GM19455 (cell line): Measurements from ENCODE around the gene IDUA.

Experiments
- ATAC-seq: cut with Tn5 transposase; IDR thresholded peaks from one replicate; pipeline ENCODE4 v1.9.1; 2021; ENCODE audit not compliant: unreplicated experiment

IDUA gene

DNA sequence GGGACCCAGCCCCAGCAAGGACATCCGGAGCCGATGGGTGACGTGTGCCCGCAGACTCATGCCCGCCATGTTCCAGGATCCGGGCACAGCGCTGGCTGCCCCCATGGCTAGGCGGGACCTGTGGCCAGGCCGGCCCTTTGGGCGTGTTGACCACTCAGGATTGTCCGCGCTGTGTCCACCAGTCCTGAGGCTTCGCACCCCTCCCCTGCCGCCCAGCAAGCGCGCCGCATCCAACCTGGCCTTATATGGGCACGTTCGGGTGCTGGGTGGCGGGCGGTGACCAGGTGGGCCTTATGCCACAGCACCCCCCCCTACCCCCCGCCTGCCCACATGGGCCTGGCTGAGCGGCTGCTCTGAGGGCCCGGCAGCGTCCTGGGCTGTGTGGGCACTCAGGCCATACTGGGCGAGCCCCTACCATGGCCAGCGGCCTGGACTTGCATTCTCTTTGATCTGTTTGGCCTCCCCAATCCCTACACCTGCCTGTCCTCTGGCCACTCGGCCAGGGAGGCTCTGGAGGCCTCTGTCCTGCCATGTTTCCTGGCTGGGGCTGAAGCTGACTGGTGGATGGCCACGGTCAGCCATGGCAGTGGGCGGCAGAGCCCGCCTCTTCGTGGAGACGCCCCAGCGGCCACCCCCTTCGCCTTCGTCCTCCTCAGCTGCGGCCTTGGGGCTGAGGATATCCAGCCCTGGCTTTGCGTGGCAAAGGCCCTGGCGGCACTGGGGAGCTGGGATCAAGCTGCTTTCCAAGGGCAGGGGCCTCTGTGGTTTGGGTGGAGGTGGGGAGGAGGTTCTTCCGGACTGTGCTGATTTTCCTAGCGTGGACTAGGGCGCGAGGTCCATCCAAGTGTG lies 26.6 kb downstream of the IDUA start:
- no peak for ATAC-seq

DNA sequence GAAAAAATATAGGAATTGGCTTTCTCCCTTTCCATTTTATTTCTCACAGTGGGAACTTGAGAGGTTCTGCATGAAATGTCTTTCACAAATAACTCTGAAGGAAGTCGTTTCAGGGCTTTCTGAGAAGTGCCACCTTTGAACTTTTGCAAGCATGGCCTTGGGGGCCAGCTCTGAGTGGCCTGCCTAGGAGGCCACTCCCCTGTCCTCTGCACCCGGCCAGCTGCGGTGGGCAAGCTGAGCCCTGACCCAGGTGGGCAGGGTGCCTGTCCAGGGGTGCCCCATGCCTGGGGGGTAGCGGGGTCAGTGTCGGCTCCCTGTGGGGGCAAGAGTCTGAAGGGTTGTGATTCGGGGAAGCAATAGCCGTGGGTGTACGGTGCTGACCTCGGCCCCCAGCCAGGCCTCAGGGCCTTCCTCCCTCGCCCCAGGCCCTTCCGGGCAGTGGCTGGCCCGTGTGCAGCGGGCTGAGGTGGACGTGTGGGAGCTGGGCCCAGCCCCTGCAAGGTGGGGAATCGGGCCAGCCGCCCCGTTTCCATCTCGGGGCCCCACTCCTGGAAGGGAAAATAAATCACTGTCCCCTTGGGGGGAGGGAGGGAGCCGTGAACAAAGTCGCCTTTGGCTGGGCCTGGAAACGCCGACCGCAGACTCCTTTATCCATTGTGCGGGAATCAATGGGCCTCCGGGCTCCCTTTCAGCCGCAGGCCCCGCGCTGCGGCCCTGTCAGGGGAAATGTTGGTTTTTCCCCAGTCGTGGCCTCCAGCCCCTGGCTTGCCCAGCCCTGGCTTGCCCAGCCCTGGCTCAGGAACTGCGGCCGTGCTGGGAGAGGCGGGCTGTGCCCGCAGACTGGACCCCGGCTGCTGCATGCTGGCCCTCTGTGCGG lies 27.7 kb downstream of the IDUA start:
- ATAC-seq: no peak

DNA sequence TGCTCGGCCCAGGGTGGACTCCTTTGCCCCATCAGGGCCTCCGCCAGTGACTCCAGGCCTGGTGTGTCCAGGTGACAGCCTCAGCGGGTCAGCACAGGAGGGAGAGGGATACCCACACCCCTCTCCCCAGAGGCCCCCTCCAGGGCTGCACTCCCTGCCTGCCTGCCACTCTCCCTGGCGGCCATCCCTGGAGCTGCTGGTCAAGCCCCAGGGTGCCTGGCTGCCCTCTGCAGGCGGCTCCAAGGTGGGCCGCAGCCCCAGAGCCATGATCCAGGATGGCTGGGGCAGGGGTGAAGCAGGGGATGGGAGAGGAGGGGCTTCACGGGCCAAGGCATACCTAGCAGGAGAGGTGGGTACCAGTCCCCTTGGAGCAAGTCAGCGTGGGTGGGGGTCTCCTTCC lies 28.3 kb downstream of the IDUA start:
- ATAC-seq: no peak

GRCh38 chr4:1015746-1016145 lies 28.9 kb downstream of the IDUA start:
- ATAC-seq: no peak

- ATAC-seq: no peak
These were observed 30.4 kb downstream of the IDUA start for GRCh38 chr4:1017211-1017610.

- no peak for ATAC-seq
These were observed 30.9 kb downstream of the IDUA start for GRCh38 chr4:1017706-1018105.

DNA sequence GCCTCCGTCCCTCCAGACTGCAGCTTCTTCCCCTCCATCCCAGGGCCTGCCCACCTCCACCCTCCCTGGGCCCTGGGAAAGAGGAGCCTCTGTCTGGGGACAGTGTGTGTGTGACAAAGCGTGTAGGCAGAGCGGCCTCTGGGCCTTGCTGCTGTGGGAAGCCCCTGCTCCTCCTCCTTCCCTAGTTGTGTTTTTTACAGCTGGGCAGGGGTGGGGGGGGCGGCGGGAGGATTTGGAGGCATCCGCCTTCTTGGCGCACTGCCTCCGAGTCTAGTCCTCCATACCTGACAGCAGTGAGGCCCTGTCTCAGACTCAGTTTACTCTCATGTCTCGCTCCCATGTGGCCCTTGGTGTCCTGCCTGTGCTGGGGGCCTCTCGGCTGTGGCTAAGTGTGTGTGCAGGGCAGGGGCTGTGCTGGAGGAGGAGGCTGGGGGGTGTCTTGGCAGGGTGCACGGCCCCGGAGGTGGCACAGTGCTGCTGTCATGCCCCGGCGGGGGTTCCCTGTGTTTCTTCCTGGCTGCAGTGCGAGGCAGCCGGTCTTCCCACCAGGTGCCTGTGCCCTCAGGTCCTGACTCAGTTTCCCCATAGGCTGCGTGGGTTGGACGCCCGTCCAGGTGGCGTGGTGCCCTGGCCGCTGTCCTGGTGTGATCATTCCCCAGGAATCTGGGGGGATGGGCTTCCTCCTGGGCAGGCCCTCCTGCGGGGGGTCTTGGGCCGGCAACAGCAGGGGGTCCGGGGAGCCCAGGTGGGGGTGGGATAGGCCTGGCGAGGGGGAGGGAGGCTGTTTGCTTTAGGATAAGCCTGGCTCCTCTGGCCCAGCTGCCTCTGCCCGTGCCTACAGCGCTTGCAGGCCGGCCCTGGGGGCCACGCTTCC lies 31.5 kb downstream of the IDUA start:
- ATAC-seq: no peak

- no peak for ATAC-seq
These were observed 32.5 kb downstream of the IDUA start for GRCh38 chr4:1019320-1019719.

- no peak for ATAC-seq
These were observed 33.1 kb downstream of the IDUA start for GRCh38 chr4:1019729-1020470.

DNA sequence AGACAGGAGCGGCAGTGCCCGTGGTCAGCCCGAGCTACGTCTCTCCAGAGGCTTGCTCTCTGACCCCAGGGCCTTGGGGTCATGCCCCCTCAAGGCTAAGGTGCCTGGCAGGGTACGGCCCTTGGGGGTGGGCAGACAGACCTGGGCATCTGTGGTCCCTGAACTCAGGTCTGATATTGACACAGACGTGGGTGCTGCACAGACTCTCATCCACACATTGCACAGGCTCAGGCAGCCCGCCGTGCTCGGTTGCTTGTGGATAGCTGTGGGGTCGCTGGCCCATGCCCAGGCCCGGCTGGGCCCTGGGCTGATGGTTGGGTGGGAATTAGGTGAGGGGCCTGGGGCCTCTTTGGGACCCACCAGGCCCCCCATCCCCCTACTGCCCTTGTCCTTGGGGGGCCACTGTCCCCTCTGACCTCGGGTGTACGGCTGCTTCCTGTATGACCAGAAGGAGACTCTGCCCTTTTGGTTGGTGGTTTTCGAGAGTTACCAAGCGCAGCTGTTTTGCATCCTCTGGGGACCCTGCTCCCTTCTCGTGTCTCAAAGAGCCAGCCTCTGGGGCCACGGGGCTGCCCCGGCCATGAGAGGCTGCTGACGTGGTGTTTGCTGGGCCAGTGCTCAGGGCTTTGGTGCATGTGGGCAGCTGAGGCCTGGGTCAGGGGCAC lies 34.7 kb downstream of the IDUA start:
- ATAC-seq: no peak

GRCh38 chr4:1022051-1022738 lies 35.4 kb downstream of the IDUA start:
- no peak for ATAC-seq

- ATAC-seq: no peak
These were observed 35.9 kb downstream of the IDUA start for GRCh38 chr4:1022739-1023066.

DNA sequence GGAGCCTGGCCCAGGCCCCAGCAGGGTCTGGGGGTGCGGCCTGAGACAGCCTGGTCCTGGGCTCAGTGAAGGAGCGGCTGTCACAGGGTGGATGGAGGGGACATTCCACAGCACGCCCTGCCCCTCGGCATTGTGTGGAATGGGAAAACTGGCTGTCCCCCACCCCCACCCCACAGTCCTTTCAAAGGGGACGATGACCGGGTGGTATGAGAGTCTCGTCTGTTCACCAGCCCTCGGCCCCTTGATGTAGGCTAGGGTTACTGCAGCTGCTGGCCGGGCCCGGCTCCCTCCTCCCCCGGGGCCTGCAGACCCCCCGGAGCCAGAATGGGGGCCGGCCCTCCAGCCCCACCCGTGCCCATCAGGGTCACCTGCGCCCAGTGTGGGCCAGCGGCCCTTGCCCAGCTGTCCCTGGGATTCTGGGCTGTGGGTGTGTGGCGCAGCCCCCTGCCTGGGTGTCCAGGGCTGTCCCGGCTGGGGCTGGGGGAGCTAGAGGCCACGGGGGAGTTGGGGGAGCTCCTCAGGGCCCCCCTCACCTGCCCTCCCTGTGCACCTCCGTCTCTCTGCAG lies 36.3 kb downstream of the IDUA start:
- ATAC-seq: no peak

GRCh38 chr4:1023895-1024740 lies 37.3 kb downstream of the IDUA start:
- ATAC-seq: no peak

DNA sequence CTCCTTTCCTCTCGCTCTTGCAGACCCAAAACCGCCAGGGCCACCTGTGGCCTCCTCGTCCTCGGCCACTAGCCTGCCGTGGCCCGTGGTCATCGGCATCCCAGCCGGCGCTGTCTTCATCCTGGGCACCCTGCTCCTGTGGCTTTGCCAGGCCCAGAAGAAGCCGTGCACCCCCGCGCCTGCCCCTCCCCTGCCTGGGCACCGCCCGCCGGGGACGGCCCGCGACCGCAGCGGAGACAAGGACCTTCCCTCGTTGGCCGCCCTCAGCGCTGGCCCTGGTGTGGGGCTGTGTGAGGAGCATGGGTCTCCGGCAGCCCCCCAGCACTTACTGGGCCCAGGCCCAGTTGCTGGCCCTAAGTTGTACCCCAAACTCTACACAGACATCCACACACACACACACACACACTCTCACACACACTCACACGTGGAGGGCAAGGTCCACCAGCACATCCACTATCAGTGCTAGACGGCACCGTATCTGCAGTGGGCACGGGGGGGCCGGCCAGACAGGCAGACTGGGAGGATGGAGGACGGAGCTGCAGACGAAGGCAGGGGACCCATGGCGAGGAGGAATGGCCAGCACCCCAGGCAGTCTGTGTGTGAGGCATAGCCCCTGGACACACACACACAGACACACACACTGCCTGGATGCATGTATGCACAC lies 38.2 kb downstream of the IDUA start:
- no peak for ATAC-seq

GRCh38 chr4:1026115-1026514 lies 39.3 kb downstream of the IDUA start:
- ATAC-seq: no peak

DNA sequence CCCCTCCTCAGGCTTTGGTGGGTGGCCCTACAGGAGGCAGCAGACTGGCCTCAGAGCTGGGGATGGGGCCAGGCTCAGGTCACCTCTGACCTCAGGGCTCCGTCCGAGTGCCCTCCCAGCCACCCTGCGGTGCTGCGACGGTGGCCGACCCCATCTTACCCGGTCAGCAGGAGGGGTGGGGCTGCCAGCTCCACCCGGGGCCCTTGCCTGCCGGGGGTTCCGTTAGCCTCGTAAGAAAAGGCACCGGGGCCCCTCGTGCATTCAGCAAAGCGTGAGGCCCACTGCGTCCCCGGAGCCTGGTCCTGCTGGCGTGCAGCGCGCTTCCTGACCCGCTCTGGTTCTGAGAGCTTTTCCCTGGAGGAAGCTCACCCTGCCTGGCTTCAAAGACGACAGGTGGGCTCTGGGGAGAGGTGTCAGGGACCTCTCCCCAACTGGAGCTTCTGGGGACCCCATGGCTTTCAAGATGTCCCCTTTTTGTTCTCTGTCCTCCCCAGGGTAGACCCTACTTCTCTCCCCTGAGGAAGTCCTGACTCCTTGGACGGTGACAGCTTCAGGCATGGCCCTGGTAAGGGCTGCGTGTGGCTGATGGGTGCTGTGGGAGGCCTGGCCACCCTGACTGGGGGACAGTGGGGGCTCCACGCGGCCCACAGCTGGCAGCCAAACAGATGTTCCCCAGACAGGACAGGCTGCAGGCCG lies 40.5 kb downstream of the IDUA start:
- ATAC-seq: no peak
